ENCODE results near the gene TKTL1. TPM values are rescaled to one million over a fixed set of nuclear protein-coding genes. Genes with fewer than 3 reads are reported as not detected.

TKTL1 gene
- total RNA-seq, 4 donors from 2014 or later, result 0.24 to 0.51 (median 0.34) TPM; not detected in 1

GRCh38 chrX:154358829-154359228, 63.2 kb downstream of the TKTL1 start:
- Histone ChIP-seq H3K4me3 (no peak overlapping the region), H3K36me3 (peaks cover 93% of the 10 kb centered on the region), H3K27ac (no peak overlapping the region), H3K9me3 (no peaks in the 10 kb centered on the region), H3K27me3 (no peaks in the 10 kb centered on the region), H3K4me1 (no peaks in the 10 kb centered on the region)
- WGBS, result 95% methylated on average over 5 of the region's 6 CpGs
- DNase-seq (ENCODE audit: low spot score in 2 of 2), result no peak
- TF ChIP-seq, protein P1, sequence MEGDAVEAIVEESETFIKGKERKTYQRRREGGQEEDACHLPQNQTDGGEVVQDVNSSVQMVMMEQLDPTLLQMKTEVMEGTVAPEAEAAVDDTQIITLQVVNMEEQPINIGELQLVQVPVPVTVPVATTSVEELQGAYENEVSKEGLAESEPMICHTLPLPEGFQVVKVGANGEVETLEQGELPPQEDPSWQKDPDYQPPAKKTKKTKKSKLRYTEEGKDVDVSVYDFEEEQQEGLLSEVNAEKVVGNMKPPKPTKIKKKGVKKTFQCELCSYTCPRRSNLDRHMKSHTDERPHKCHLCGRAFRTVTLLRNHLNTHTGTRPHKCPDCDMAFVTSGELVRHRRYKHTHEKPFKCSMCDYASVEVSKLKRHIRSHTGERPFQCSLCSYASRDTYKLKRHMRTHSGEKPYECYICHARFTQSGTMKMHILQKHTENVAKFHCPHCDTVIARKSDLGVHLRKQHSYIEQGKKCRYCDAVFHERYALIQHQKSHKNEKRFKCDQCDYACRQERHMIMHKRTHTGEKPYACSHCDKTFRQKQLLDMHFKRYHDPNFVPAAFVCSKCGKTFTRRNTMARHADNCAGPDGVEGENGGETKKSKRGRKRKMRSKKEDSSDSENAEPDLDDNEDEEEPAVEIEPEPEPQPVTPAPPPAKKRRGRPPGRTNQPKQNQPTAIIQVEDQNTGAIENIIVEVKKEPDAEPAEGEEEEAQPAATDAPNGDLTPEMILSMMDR (IDR thresholded peaks at IDR 0.05), result no peak
- TF ChIP-seq POLR2A (IDR thresholded peaks at IDR 0.05) (no peak), POLR2AphosphoS5 (IDR thresholded peaks at IDR 0.05) (no peak), EP300 (IDR thresholded peaks at IDR 0.05) (no peak)

DNA sequence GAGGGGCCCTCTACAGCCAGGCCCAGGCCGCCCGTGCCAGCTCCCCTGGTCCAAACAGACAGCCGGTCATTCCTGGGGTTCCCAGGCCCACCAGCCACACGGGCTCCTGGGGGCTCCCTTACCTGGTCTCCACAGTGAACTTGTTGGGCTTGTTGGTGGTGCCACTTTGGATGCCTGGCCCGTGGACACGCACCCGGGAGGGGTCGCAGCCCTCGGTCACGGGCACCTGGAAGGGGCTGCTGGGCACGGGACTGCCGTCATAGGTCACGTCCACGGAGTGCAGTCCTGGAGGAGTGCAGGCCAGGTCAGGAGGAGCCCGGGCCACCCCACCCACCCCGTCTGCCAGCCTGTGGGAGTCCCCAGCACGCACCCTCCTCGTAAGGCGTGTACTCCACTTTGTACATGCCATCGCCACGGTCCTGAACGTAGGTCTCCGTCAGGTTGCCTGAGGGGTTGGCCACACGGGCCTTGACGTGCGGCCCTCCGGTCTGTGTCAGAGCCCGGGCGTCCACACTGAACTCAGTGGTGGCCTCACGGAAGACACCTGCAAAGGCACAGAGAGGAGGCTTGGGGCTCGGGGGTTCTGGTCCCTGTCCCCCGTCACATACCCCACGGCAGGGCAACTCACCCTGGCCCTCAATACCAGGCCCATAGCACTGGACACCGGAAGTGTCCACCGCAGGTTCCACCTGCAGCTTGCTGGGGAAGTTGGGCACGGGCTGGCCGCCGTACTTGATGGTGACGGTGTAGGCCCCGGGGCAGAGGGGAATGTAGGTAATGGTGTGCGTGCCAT, 64.0 kb downstream of the TKTL1 start:
- no peak for TF ChIP-seq POLR2A (IDR thresholded peaks at IDR 0.05)
- TF ChIP-seq EP300 (IDR thresholded peaks at IDR 0.05), result no peak
- TF ChIP-seq, protein P1 (IDR thresholded peaks at IDR 0.05), result no peak
- no peak for TF ChIP-seq POLR2AphosphoS5 (IDR thresholded peaks at IDR 0.05)
- Histone ChIP-seq H3K4me1 (no peaks in the 10 kb centered on the region), H3K4me3 (no peak overlapping the region), H3K27me3 (no peaks in the 10 kb centered on the region), H3K27ac (no peak overlapping the region), H3K36me3 (peaks cover 93% of the 10 kb centered on the region), H3K9me3 (no peaks in the 10 kb centered on the region)
- DNase-seq (ENCODE audit: low spot score in 2 of 2), result no peak
- WGBS, result 96% methylated on average over 22 of the region's 41 CpGs

- Histone ChIP-seq H3K27ac (no peak overlapping the region), H3K27me3 (no peaks in the 10 kb centered on the region), H3K36me3 (peaks cover 93% of the 10 kb centered on the region), H3K4me1 (no peaks in the 10 kb centered on the region), H3K9me3 (no peaks in the 10 kb centered on the region), H3K4me3 (no peak overlapping the region)
- 93% methylated on average over 24 of the region's 34 CpGs for WGBS
- no peak for DNase-seq (ENCODE audit: low spot score in 2 of 2)
- TF ChIP-seq POLR2AphosphoS5 (IDR thresholded peaks at IDR 0.05), result no peak
- TF ChIP-seq POLR2A (IDR thresholded peaks at IDR 0.05), result no peak
- TF ChIP-seq EP300 (IDR thresholded peaks at IDR 0.05), result no peak
- TF ChIP-seq, protein P1 (IDR thresholded peaks at IDR 0.05), result no peak
Observed at GRCh38 chrX:154360155-154360713, 64.6 kb downstream of the TKTL1 start.

DNA sequence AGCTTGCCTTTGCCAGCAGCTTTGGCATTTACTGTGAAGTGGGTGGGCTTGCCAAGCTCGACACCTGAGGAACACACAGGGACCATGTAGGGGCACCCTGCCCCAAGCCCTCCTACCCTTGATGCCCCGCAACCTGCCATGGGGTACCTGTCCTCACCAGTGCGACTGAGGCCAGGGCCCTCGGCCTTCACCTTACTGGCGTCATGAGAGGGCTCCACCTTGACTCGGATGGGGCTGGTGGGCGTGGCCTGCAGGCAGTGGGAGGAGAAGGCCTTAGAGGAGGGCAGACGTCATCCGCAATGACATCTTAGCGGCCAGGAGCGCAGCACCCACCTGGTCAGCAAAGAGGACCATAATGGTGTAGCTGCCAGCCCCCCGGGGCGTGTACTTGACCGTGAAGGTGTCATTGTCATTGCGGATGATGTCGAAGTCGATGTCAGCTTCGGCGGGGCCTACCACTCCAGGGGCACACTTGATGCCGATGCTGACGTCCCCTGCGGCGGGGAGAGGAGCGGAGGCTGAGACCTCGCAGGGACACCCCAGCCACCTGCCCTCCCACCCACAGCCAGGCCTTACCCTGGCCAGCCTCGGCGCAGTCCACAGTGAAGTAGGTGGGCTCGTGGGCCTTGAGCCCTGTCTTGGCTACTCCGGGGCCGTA, 66.6 kb downstream of the TKTL1 start:
- 95% methylated on average over 19 of the region's 30 CpGs for WGBS
- TF ChIP-seq POLR2A (IDR thresholded peaks at IDR 0.05), result no peak
- TF ChIP-seq, protein P1 (IDR thresholded peaks at IDR 0.05), result no peak
- TF ChIP-seq POLR2AphosphoS5 (IDR thresholded peaks at IDR 0.05), result no peak
- TF ChIP-seq EP300 (IDR thresholded peaks at IDR 0.05), result no peak

More for the DNA sequence above, 66.6 kb downstream of the TKTL1 start:
- H3K27ac ChIP-seq, result no peak overlapping the region
- peaks cover 87% of the 10 kb centered on the region for H3K36me3 ChIP-seq
- no peaks in the 10 kb centered on the region for H3K9me3 ChIP-seq
- no peaks in the 10 kb centered on the region for H3K27me3 ChIP-seq
- peaks cover 10% of the 10 kb centered on the region for H3K4me1 ChIP-seq
- H3K4me3 ChIP-seq, result no peak overlapping the region
- no peak for DNase-seq (ENCODE audit: low spot score in 2 of 2)
